ENCODE measurements around the gene DEPDC7.

GRCh38 chr11:33013755-33014154, 1.9 kb upstream of the DEPDC7 start:
- no peak for TF ChIP-seq CTCF (IDR thresholded peaks at IDR 0.05; ENCODE audit: insufficient read depth, low read length)
- TF ChIP-seq POLR2AphosphoS5 (IDR thresholded peaks at IDR 0.05; ENCODE audit: low read depth): no peak
- no peak for TF ChIP-seq GABPA (IDR thresholded peaks at IDR 0.05; ENCODE audit: low read depth)
- no peak for TF ChIP-seq REST (IDR thresholded peaks at IDR 0.05; ENCODE audit: insufficient replicate concordance, low read depth)
